GM21529 (cell line): Measurements from ENCODE around the gene PLD3.

Source experiments
- ATAC-seq: cut with Tn5 transposase; IDR thresholded peaks from one replicate; pipeline ENCODE4 v1.9.1; 2021; ENCODE audit not compliant: unreplicated experiment

Gene PLD3

DNA sequence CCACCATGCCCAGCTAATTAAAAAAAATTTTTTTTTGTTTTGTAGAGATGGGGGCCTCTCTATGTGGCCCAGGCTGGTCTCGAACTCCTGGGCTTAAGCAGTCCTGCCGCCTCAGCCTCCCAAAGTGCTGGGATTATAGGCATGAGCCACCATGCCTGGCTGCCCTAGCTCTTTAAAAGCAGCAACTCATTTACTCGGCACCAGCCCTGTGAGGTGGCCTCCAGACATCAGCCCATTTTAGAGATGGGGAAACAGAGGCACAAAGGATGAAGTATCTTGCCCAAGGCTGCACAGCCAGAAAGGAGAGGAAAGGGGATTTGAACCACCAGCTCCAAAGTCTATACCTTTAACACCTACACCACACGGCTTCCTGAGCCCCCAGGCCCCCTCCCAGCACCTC is 64.4 kb downstream of the PLD3 start:
- no peak for ATAC-seq

DNA sequence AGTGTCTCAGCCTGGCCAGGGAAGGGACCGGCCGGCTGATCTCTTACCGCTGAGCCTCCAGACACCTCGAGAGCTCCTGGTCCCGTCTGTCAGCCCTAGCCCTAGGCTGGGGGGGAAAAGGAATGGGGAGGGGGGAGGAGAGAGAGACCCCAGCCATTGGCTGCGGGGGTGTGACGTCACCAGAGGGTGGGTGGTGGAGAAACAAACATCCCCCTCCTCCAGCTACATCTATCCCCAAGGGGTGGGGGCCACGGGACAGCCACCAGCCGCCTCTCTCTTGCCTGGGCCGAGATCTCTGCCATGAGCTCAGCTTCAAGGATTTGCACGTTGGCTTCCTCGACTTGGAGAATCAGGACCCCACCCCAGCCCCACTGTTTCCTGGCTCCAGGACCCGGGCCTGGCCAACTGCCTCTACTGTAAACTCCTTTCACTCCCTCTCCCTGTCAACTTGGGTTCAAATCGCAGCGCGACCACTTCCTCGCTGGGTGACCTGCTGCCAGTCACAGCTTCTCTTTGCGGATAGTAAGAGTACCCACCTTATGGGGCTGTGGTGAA is 64.9 kb downstream of the PLD3 start, which contains the start of gene PRX:
Gene PRX (minus strand): TSS at position 88 of the 555 bp plus-strand sequence. CDS start 5,446 bp downstream, outside the sequence.
- no peak for ATAC-seq

DNA sequence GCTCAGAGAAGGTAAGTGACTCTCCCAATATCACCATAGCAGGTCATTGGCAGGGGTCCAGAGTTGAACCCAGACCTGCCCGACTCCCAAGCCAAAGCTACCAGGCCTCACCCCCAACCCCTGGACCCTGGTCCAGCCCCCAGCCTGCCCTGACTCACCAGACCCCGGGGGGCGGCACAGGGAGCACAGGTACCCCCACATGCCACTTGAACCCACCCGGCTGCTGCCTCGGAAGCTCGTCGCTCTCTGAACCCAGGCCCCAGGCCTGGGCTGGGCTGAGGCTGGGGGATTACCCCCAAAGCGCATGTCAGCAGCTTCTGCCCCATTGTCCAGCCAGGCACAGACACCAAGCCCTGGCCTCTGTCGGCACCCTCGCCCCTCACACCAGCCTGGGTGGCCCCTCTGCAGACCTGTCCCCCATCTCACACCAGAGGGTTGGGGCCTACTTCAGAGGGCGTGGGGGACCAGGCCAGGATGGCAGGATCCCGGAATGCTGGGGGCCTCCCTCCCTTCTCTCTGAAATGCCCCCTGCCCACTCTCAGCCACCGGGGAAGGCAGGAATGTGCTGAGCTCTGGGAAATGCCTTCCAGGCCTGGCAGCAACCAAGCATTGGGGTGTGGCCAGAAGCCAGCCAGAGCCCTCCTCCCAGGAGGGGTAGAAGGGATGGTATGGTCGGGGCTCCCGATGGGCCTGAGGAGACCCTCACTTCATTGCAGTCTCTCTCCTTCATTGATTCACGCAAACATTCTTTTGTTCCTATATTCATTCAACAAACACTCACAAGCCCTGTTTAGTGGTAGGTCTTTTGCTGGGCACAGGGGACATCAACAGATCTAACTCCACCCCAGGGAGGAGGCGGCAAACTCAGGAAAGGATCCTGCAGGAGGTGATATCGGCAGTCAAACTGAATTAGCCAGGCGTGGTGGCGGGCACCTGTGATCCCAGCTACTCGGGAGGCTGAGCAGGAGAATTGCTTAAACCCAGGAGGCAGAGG is 66.3 kb downstream of the PLD3 start:
- ATAC-seq, result no peak

DNA sequence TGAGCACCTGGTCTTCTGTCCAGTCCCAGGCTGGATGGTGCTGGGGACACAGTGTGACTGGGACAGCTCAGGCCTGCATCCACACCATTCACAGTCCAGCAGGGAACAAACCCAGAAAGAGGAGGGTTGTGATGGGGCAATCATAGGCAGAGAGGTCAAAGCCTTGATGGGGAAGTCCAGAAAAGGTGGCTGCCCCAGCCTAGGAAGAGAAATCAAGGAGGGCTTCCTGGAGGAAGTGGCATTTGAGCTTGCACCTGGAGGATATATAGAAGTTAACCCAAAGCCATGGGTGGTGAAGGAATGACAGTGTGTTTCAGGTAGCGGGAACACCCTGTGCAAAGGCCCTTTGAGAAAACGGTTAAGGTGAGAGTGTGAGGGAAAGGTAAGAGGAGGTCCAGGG is 67.3 kb downstream of the PLD3 start:
- no peak for ATAC-seq

DNA sequence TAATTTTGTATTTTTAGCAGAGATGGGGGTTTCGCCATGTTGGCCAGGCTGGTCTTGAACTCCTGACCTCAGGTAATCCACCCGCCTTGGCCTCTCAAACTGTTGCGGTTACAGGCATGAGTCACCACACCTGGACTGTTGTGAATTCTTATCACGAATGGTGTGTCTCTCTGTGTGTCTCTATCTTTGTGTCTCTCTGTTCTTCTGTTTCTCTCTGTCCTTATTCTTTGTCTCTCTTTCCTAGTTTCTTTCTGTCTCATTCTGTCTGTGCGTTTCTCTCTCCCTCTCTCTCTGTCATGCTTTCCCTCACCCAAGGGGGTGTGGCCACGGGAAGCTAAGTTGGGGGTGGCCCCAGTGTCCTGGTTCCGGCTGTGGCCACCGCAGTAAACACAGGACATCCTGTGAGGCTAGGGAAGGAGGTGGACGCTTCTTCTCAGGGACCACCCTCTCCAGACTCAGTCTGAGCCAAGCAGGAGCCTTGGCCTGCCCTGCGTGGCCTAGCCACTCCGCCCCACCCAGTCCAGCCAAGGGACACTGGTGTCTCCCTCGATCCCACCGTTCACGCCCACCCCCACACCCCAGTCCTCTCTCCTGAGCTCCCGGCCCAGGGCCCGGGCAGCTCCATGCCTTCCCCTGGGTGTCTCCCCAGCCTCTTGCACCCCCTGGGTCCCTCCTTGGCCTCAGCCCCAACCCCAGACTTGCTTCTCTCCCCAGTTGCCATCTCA is 68.6 kb downstream of the PLD3 start:
- ATAC-seq, result no peak

DNA sequence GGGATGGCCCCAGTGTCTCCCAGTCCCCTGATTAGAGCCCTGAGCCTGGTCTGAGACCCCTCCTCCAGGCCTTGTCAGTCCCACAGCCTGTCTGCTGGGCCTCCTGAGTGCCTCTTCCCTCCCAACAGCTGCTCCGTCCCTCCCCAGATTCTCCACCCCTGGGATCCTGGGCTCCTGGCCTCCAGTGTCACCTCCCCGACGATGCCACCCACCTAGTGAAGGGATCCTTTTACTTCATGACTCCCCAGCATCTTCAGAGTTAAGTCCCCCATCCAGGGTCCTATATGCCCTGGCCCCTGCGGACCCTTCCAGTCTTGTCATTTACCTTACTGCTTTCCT is 69.1 kb downstream of the PLD3 start:
- no peak for ATAC-seq

DNA sequence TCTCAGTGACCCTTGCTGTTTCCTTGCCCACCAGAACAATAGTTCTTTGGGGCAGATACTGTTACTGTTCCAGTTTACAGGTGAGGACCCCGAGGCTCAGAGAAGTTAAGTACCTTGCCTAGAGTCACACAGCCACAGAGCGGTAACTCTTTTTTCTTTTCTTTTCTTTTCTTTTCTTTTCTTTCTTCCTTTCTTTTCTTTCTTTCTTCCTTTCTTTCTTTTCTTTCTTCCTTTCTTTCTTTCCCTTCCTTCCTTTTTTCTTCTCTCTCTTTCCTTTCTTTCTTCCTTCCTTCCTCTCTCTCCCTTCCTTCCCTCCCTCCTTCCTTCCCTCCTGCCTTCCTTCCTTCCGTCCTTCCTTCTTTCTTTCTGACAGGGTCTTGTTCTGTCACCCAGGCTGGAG is 69.5 kb downstream of the PLD3 start:
- no peak for ATAC-seq

DNA sequence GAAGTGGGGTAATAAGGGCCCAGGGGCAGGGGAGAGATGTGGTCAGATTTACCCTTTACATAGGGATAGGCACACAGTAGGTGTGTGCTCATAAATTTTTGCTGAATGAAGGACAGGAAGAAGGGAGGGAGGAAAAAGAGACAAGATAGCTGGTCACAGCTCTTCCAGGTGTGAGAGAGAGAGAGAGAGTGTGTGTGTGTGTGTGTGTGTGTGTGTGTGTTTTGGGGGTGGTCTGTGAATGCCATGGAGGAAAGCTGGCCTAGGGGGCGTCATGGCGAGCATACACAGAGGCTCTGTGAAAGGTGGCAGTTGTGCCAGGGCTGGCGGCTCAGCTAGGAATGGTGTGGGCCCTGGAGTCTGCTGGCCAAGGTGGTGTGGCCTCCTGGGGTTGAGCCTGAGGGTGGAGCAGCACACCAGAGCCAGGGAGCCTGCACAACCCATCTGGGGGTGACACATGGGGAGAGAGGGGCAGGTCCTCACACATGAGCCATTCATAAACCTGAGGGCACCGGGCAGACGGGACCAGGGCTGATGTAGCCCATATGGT is 70.6 kb downstream of the PLD3 start:
- ATAC-seq, result no peak

DNA sequence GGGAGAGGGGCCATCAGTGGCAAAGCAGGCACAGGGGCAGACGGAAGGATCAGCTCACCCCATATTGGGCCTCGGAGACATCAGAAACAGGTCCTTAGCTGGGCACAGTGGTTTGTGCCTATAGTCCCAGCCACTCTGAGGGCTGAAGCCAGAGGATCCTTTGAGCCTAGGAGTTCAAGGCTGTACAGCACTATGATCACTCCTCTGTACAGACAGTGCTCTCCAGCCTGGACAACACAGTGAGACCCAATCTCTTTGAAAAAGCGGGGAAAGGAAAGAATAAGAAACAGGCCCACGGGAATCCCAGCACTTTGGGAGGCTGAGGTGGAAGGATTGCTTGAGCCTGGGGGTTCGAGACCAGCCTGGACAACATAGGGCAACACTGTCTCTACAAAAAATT is 71.3 kb downstream of the PLD3 start:
- ATAC-seq, result no peak

DNA sequence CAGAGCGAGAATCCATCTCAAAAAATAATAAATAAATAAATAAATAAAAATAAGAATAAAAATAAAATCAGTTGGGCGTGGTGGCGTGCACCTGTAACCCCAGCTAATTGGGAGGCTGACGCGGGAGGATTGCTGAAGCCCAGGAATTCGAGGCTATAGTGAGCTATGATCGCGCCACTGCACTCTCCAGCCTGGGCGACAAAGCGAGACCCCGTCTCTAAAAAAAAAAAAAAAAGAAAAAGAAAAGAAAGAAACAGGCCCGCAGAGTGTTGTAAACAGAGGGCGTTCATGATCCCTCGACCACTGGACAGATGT is 71.9 kb downstream of the PLD3 start:
- ATAC-seq, result no peak

DNA sequence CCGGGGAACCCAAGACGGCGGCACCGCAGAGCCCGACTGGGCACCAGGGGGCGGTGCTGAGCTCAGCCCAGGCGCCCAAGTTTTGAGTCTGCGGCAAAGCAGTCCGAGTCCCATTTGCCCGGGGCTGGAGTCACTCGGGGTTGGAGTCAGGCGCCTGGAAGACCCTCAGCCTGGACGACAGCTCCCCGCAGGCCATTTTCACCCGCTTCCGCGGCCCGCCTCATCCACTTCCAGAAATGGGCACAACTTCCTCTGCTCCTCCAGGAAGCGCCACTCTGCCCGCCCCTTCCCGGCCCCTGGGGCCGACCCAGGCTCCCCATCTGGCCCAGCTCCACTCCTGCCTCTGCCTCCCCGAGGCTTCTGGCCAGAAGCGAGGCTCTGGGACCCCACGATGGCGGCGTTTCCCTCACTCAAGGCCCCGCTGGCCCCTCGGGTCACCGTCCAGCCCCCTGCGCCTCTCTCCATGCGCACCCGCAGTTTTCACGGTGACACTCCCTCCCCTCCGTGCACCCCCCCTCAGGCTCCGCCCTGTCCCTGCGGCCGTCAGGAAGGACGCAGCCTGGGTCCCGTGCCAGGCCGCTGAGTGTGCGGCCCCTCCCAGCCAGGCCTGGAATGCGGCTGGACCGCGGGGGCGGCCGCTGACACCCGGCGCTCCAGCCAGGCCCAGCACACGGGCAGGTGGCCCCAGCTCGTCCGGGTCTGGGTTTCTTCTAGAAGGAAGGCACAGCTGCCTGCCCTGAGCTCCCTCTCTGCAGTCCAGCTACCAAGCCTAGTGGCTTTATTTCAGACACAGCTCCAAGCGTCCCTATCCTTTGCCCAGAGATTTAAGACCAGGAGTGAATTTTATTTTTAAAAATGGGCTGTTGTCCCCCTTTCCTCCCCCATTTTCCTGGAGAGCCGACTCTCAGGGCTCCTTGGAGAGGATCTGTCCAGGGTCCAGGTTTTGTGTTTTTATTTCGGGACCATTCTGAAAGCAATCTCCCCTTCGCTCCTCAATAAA is 72.6 kb downstream of the PLD3 start:
- peak; percentile 42 for ATAC-seq

DNA sequence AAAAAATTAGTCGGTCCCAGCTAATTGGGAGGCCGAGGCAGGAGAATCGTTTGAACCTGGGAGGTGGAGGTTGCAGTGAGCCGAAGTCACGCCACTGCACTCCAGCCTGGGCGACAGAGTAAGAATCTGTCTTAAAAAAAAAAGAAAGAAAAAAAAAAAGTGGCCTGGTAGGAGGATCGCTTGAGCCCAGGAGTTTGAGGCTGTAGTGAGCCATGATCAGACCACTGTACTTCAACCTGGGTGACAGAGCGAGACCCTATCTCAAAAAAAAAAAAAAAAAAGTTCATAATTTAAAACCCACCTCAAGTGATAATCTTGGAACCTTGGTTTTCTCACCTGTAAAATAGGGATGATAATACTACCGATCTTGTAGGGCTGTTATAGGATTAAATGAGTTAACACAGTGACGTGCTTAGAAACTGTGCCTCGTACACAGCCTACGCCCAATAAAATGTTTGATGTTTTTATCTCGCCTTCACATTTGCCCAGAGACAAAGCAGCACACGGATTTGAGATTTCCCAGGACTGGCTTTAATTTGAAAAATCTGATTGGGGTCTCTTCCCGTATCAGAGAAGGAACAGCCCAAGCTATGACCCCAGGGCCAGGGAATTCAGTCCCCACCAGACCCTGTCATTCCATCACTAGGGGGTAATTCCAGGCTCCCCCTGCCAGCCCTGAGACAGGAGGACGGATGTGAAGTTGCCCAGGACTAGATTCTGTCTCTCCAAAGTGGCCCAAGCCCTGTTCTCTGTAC is 73.7 kb downstream of the PLD3 start:
- ATAC-seq, result no peak

DNA sequence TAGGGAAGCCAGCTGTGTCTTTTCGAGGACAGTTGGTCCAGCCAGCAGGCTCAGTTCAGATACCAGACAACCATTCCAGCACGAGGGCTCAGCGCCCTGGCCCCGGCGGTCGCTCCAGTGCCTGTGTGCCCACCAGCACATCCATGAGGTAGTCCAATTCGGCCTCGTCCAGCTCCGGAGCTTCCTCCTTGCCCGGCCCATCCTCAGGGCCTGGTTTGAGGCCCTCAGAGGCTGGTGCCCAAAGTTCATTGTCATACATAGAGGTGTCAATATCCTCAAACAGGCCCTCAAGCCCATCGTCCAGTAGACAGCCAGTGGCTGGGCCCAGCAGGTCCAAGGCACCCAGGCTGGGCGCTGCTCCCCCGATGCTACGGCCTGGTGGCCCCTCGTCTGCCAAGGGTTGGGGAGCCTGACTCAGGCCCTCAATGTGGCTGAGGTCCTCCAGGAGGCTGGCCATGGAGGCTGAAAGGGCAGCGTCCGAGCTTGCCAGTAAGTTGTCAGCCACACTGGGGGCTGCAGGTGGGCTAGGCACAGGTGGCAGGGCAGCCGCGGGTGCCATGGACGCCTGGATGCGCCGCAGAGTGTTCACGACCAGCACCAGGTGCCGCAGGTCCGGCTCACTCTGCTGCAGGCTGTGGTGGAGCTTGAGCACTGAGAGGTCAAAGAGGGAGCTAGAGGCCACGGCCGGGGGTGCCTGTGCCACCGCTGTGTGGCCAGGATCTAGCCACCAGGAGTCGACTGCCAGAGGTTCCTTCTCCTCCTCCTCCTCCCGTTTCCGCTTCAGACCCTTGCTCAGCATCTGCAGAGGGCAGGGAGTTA is 74.5 kb downstream of the PLD3 start:
- ATAC-seq, result no peak

DNA sequence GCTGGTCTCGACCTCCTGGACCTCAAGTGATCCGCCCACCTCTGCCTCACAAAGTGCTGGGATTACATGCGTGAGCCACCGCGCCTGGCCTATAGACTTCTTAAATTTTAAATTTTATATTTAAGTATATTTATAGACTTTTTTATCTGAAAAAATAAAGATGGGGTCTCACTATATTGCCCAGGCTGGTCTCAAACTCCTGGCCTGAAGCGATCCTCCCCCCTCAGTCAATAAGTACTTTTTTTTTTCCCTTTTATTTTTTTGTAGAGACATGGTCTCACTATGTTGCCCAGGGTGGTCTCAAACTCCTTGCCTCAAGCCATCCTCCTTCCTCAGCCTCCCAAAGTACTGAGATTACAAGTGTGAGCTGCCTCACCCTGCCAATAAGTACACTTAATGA is 75.4 kb downstream of the PLD3 start:
- no peak for ATAC-seq

DNA sequence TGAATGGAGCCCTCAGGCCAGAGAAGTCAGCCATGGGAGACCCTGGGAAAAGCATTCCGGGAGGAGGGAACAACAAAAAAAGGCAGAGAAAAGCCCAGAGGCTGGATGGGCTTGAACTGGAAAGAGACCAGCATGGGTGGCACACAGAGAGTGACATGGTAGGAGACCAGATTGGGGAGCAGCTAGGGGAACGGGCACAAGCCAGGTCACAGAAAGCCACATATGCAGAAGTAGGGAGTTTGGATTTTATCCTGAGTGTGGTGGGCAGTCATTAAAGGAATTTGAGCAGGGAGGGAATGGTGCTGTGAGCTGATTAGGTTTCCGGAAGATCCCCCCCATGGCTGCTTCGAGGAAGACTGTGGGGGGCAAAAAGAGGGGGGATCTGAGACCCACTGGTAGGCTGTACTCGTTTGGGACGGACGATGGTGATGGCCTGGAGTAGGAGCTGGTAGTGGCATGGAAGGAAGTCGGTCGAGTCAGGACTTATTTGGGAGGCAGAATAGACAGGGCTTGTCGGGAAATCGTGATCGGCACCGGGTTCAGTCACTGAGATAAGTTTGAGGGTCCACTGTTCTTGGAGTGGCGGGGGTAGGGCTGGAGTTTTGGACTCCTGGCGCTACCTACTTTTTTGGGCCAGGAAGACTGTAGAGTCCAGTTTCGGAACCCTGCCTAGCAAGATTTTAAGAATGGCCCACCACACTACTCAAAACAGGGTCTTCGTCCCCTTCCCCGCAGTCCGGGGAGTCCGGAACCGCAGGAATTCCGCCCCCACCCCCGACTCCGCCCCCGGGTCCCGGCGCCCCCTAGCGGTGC is 76.3 kb downstream of the PLD3 start:
- no peak for ATAC-seq

DNA sequence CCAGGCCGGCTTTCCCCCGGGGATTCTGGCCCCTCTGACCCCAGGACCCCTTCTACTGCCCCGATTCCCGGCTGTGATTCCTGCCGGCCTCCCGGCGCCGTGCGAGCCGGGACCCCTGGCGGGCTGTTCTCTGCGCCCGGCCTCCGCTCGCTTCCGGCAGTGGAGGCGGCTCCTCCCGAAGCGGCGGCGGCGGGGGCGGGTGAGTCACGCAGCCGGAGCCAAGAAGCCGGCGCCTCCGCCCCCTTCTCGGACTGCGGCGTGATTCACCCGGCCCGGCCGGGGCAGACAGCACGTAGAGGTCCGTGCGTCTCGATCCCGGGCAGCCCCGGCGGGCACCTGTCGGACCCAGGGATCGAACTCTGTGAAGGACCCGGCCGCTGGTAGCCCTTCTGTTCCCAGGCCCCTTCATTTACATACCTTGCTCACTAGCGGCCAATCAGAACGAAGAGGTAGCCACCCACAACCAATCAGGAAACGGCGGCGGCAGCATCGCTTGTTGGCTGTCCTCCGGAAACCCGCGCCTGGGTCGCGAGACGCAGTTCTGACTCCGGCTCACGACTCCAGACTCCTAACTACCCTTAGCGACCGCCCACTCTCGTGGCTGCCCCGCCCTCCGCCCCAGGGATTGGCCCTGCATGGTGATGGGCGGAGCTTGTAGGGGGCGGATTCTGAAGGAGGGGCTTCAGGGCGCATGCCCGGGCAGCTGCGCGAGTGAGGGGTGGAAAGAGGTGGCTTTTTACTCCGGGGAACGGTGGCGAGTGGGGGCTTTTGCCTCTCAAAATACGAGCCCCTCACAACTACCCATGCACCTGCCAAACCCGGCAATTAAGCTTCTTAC is 77.2 kb downstream of the PLD3 start, which contains the start of gene SERTAD1:
Gene SERTAD1 (minus strand): TSS at position 543 of the 838 bp plus-strand sequence. CDS start 2,446 bp downstream, outside the sequence.
- ATAC-seq, result peak; percentile 74
